Measurements from ENCODE around the gene ITPKB. TPM values are rescaled to one million over a fixed set of nuclear protein-coding genes. Genes with fewer than 3 reads are reported as not detected.
A peak's percentile ranks its signal among the peaks of the same experiment; 100 is the strongest.
"Not testable (repeated sequence)": the region's sequence is repeated elsewhere in the genome, so short reads cannot be mapped to it uniquely, and the experiment has no call there.

Gene ITPKB
- total RNA-seq, 4 donors from 2014 or later: 29.7 to 117 (median 44.9) TPM

DNA sequence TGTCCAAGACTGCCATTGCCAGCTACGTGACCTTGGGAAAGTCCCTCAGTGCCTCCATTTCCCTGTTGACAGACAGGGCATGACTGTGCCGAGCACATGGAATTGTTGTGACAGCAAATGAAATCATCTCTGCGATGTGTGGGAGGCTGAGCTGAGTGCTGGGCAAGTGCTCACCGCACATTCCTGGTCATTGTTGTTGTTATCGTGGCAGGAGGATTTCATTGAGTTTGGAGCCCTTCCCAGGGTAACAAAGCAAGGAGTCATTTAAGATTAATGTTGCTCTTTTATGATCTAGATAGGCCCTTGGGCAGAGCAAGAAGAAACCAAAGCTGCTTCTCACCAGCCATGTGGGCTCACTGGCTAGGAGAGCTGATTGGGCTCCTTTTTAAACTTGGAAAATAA lies 39.6 kb upstream of the ITPKB start:
- intact Hi-C loops (cut with DNase I; ENCODE audit: low total_unique reads): no loop called here
- TF ChIP-seq, protein P1, sequence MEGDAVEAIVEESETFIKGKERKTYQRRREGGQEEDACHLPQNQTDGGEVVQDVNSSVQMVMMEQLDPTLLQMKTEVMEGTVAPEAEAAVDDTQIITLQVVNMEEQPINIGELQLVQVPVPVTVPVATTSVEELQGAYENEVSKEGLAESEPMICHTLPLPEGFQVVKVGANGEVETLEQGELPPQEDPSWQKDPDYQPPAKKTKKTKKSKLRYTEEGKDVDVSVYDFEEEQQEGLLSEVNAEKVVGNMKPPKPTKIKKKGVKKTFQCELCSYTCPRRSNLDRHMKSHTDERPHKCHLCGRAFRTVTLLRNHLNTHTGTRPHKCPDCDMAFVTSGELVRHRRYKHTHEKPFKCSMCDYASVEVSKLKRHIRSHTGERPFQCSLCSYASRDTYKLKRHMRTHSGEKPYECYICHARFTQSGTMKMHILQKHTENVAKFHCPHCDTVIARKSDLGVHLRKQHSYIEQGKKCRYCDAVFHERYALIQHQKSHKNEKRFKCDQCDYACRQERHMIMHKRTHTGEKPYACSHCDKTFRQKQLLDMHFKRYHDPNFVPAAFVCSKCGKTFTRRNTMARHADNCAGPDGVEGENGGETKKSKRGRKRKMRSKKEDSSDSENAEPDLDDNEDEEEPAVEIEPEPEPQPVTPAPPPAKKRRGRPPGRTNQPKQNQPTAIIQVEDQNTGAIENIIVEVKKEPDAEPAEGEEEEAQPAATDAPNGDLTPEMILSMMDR (IDR thresholded peaks at IDR 0.05): no peak
- no peak for TF ChIP-seq POLR2A (IDR thresholded peaks at IDR 0.05)
- Histone ChIP-seq H3K27me3 (no peaks in the 10 kb centered on the region), H3K36me3 (no peaks in the 10 kb centered on the region), H3K4me3 (no peak overlapping the region), H3K4me1 (no peaks in the 10 kb centered on the region), H3K9me3 (no peaks in the 10 kb centered on the region), H3K27ac (peak overlapping the region; percentile 84 to 94)
- DNase-seq: peak; percentile 60 to 79

DNA sequence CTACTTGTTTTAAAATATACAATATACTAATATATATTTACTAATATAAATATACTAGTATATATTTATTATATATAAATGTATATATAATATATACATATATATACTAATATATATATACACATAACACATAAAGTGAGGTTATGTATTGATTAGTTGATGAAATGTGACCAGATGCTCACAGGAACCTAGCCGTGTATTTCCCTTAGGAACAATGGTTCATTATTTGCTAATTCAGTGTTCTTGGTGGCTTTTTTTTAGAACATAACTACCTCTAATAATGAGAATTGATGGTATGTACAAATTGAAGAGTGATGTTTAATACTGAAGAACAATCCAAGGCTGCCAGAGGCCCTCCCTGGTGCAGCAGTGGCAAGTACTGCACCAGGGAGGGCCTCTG lies 37.9 kb upstream of the ITPKB start:
- H3K27ac ChIP-seq: peak overlapping the region; percentile 84 to 94
- no peaks in the 10 kb centered on the region for H3K4me1 ChIP-seq
- no peak for TF ChIP-seq POLR2A (IDR thresholded peaks at IDR 0.05)
- TF ChIP-seq, protein P1 (IDR thresholded peaks at IDR 0.05): no peak

DNA sequence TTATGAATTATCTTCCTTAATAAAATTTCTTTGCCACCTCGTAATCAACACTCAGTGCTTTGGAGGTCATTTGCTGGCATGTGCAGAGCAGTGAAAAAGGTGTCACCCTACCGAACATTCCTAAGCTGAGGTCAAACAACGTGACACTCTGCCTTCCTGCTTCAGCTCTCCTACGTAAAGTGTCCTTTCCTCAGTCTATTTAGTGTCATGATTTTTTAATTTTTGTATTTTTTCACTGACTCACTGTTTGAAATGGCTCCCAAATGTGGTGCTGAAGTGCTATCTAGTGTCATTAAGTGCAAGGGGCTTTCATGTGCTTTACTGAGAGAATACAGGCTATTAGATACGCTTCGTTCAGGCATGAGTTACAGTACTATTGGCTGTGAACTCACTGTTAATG lies 37.0 kb upstream of the ITPKB start:
- intact Hi-C loops (cut with DNase I; ENCODE audit: low total_unique reads): no loop called here

More for the DNA sequence above, 37.9 kb upstream of the ITPKB start:
- Histone ChIP-seq H3K4me3 (no peak overlapping the region), H3K36me3 (no peaks in the 10 kb centered on the region), H3K9me3 (no peaks in the 10 kb centered on the region), H3K27me3 (no peaks in the 10 kb centered on the region)
- no peak for DNase-seq
- intact Hi-C loops (cut with DNase I; ENCODE audit: low total_unique reads): no loop called here

DNA sequence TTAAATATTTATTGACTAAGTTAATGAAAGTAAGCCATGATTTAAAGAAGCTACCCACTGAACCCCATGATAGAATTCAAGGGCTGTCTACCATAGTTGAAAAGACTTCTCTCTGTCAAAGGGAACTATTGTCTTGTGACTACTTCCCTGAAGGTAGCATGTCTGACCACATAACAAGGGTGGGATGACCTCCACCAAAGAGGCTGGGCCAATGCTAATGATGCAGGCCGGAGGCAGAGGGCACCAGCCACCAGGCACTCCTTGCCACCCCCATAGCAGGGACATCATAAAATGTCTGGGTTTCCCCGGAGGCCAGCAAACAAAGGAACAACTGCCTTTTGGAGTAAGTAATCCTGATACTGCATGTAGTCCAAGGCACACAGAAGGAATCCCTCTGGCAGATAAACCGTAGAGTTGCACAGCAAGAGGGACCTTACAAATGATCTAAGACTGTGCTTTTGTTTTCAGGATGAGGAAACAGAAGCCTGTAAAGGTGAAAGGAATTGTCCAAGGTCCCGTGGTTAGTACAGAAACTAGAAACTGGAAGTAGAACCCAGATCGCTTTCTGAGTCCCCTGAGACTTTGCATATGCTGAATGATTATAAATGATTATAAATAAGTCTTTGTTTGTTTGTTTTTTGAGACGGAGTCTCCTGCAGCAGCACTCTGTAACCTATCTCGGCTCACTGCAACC lies 33.5 kb upstream of the ITPKB start:
- Histone ChIP-seq H3K4me3 (no peak overlapping the region), H3K27me3 (no peaks in the 10 kb centered on the region), H3K36me3 (no peaks in the 10 kb centered on the region), H3K9me3 (no peaks in the 10 kb centered on the region), H3K27ac (no peak overlapping the region), H3K4me1 (no peaks in the 10 kb centered on the region)
- DNase-seq: no peak
- TF ChIP-seq, protein P1 (IDR thresholded peaks at IDR 0.05): no peak
- no peak for TF ChIP-seq POLR2A (IDR thresholded peaks at IDR 0.05)
- intact Hi-C loops (cut with DNase I; ENCODE audit: low total_unique reads): no loop called here

More for the DNA sequence above, 37.0 kb upstream of the ITPKB start:
- Histone ChIP-seq H3K4me3 (no peak overlapping the region), H3K27me3 (no peaks in the 10 kb centered on the region), H3K4me1 (no peaks in the 10 kb centered on the region), H3K9me3 (no peaks in the 10 kb centered on the region), H3K27ac (no peak overlapping the region), H3K36me3 (no peaks in the 10 kb centered on the region)
- TF ChIP-seq, protein P1 (IDR thresholded peaks at IDR 0.05): no peak
- TF ChIP-seq POLR2A (IDR thresholded peaks at IDR 0.05): no peak
- DNase-seq: no peak

DNA sequence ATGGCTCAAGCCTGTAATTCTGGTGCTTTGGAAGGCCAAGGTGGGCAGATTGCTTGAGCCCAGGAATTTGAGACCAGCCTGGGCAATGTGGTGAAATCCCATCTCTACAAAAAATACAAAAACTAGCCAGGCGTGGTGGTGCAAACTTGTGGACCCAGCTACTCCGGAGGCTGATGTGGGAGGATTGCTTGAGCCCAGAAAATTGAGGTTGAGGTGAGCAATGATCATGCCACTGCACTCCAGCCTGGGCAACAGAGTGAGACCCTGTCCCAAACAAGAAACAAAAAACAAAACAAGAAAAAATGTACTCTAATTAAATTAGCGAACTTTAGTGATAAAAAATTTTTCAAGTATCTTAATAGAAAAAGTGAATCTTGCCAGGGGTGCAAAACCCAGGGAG lies 28.1 kb upstream of the ITPKB start:
- H3K36me3 ChIP-seq; H3K9me3 ChIP-seq; H3K4me3 ChIP-seq; H3K27ac ChIP-seq; intact Hi-C loops (cut with DNase I; ENCODE audit: low total_unique reads); H3K4me1 ChIP-seq; H3K27me3 ChIP-seq; DNase-seq: not testable (repeated sequence)
